PC-3 (cell line): Measurements from ENCODE around the gene INCA1.

Experiments used
- EZH2 ChIP-seq: fragments of 300-600 bp; sonication (generic); IDR thresholded peaks from one replicate; pipeline ENCODE4 v1.6.1; 2017; ENCODE audit warnings: antibody characterized with exemption, mild to moderate bottlenecking, low read length; ENCODE audit not compliant: unreplicated experiment
- TF ChIP-seq, protein P1 (sequence below): fragments of 300-600 bp; sonication (generic); conservative IDR thresholded peaks from 2 replicates; pipeline ENCODE4 v1.5.1; 2017; ENCODE audit warnings: antibody characterized with exemption, low read depth, mild to moderate bottlenecking, low read length

DNA sequence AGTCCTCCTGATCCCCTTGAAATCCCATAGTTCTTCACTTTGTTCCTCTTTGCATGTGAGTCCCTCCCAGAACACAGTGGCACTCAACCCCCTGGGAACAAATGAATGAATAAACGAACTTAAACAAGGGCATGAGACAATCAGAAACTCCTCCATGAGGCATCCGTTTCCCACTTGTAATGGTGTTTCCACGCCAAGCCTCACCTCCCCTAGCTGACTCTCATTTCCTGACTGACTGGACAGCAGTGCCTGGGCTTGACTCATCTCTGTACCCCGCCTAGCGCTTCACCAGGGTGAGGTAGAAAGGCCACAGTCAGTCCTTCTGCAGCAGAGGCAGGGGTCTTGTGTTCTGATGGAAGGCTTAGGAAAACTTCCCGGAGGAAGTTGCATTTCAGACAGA is 14.6 kb upstream of the INCA1 start:
- TF ChIP-seq, protein P1, sequence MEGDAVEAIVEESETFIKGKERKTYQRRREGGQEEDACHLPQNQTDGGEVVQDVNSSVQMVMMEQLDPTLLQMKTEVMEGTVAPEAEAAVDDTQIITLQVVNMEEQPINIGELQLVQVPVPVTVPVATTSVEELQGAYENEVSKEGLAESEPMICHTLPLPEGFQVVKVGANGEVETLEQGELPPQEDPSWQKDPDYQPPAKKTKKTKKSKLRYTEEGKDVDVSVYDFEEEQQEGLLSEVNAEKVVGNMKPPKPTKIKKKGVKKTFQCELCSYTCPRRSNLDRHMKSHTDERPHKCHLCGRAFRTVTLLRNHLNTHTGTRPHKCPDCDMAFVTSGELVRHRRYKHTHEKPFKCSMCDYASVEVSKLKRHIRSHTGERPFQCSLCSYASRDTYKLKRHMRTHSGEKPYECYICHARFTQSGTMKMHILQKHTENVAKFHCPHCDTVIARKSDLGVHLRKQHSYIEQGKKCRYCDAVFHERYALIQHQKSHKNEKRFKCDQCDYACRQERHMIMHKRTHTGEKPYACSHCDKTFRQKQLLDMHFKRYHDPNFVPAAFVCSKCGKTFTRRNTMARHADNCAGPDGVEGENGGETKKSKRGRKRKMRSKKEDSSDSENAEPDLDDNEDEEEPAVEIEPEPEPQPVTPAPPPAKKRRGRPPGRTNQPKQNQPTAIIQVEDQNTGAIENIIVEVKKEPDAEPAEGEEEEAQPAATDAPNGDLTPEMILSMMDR: no peak
- no peak for TF ChIP-seq EZH2
